ENCODE measurements around the gene KIF7. TPM values are rescaled to one million over a fixed set of nuclear protein-coding genes. Genes with fewer than 3 reads are reported as not detected.

Gene KIF7
- polyA plus RNA-seq, 1 donor from 2014 or later: 5.2 TPM

DNA sequence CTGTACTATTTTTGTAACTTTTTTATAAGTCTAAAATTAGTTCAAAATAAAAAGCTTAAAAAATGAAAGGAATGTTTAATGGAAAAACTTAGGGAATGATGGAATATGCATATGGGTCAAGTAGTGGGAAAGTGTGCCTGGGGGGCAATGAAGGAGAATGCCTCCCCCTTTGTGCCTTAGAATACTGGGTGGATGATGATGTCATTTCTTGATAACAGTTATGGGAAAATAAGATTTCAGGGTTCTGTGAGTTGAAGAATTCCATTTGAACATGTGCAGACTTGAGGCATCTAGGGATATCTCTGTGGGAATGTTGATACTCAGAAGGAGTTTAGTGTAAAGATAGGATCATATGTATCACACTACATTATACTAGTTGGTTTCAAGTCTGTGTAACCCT, 49.1 kb upstream of the KIF7 start:
- Histone ChIP-seq H3F3A (ENCODE audit: insufficient read depth, low read length, poor library complexity, severe bottlenecking) (no peaks in the 10 kb centered on the region), H3K4me3 (ENCODE audit: low read length) (no peak overlapping the region), H3K9ac (ENCODE audit: low read length) (no peak overlapping the region), H4K20me1 (ENCODE audit: insufficient read depth) (no peaks in the 10 kb centered on the region), H3K27me3 (ENCODE audit: insufficient read depth, low read depth, low read length) (no peaks in the 10 kb centered on the region), H2AFZ (ENCODE audit: low read depth, low read length) (no peak overlapping the region), H3K4me2 (ENCODE audit: low read length) (no peak overlapping the region), H3K79me2 (replicated peaks; ENCODE audit: insufficient read depth, low read length) (no peaks in the 10 kb centered on the region), H3K36me3 (ENCODE audit: insufficient read depth, low read length) (no peaks in the 10 kb centered on the region), H3K9me3 (ENCODE audit: low read length) (no peaks in the 10 kb centered on the region), H3K9me2 (ENCODE audit: insufficient read depth, low read length) (no peaks in the 10 kb centered on the region), H3K27ac (ENCODE audit: low read length) (no peak overlapping the region)
- no peak for TF ChIP-seq EP300 (conservative IDR thresholded peaks at IDR 0.05; ENCODE audit: poor library complexity, severe bottlenecking)
- TF ChIP-seq EZH2 (IDR thresholded peaks at IDR 0.05; ENCODE audit: borderline replicate concordance, insufficient read depth, low read length, poor library complexity, severe bottlenecking): no peak
- TF ChIP-seq MXI1 (conservative IDR thresholded peaks at IDR 0.05; ENCODE audit: poor library complexity, severe bottlenecking): no peak
- TF ChIP-seq, protein P1, sequence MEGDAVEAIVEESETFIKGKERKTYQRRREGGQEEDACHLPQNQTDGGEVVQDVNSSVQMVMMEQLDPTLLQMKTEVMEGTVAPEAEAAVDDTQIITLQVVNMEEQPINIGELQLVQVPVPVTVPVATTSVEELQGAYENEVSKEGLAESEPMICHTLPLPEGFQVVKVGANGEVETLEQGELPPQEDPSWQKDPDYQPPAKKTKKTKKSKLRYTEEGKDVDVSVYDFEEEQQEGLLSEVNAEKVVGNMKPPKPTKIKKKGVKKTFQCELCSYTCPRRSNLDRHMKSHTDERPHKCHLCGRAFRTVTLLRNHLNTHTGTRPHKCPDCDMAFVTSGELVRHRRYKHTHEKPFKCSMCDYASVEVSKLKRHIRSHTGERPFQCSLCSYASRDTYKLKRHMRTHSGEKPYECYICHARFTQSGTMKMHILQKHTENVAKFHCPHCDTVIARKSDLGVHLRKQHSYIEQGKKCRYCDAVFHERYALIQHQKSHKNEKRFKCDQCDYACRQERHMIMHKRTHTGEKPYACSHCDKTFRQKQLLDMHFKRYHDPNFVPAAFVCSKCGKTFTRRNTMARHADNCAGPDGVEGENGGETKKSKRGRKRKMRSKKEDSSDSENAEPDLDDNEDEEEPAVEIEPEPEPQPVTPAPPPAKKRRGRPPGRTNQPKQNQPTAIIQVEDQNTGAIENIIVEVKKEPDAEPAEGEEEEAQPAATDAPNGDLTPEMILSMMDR (IDR thresholded peaks at IDR 0.05; ENCODE audit: poor library complexity, severe bottlenecking): no peak
- no peak for TF ChIP-seq RAD21 (conservative IDR thresholded peaks at IDR 0.05)
- no peak for TF ChIP-seq SMC3 (conservative IDR thresholded peaks at IDR 0.05; ENCODE audit: poor library complexity)
- TF ChIP-seq POLR2AphosphoS5 (IDR thresholded peaks at IDR 0.05): no peak
- TF ChIP-seq, protein P2, sequence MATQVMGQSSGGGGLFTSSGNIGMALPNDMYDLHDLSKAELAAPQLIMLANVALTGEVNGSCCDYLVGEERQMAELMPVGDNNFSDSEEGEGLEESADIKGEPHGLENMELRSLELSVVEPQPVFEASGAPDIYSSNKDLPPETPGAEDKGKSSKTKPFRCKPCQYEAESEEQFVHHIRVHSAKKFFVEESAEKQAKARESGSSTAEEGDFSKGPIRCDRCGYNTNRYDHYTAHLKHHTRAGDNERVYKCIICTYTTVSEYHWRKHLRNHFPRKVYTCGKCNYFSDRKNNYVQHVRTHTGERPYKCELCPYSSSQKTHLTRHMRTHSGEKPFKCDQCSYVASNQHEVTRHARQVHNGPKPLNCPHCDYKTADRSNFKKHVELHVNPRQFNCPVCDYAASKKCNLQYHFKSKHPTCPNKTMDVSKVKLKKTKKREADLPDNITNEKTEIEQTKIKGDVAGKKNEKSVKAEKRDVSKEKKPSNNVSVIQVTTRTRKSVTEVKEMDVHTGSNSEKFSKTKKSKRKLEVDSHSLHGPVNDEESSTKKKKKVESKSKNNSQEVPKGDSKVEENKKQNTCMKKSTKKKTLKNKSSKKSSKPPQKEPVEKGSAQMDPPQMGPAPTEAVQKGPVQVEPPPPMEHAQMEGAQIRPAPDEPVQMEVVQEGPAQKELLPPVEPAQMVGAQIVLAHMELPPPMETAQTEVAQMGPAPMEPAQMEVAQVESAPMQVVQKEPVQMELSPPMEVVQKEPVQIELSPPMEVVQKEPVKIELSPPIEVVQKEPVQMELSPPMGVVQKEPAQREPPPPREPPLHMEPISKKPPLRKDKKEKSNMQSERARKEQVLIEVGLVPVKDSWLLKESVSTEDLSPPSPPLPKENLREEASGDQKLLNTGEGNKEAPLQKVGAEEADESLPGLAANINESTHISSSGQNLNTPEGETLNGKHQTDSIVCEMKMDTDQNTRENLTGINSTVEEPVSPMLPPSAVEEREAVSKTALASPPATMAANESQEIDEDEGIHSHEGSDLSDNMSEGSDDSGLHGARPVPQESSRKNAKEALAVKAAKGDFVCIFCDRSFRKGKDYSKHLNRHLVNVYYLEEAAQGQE (IDR thresholded peaks at IDR 0.05; ENCODE audit: borderline replicate concordance): no peak
- TF ChIP-seq TAF1 (IDR thresholded peaks at IDR 0.05; ENCODE audit: low read depth): no peak

DNA sequence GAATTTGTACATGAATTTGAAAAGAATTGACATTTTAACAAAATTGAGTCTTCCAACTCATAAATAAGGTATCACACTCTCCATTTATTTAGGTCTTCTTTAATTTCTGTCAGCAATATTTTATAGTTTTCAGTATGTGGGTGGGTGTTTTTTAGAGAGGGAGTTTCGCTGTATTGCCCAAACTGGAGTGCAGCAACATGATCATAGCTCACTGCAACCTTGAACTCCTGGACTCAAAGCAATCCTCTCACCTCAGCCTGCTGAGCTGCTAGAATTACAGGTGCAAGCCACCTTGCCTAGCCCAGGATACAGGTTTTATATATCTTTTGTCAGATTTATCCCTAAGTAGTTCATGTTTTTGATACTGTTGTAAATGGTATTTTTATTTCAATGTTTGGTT, 39.9 kb upstream of the KIF7 start:
- Histone ChIP-seq H3K36me3 (ENCODE audit: insufficient read depth, low read length) (no peaks in the 10 kb centered on the region), H3K9me2 (ENCODE audit: insufficient read depth, low read length) (no peaks in the 10 kb centered on the region), H3K9ac (ENCODE audit: low read length) (no peak overlapping the region), H4K20me1 (ENCODE audit: insufficient read depth) (no peaks in the 10 kb centered on the region), H3K79me2 (replicated peaks; ENCODE audit: insufficient read depth, low read length) (no peaks in the 10 kb centered on the region), H2AFZ (ENCODE audit: low read depth, low read length) (no peak overlapping the region), H3K27ac (ENCODE audit: low read length) (no peak overlapping the region), H3K4me2 (ENCODE audit: low read length) (no peak overlapping the region), H3F3A (ENCODE audit: insufficient read depth, low read length, poor library complexity, severe bottlenecking) (no peaks in the 10 kb centered on the region), H3K4me3 (ENCODE audit: low read length) (no peak overlapping the region), H3K9me3 (ENCODE audit: low read length) (no peaks in the 10 kb centered on the region), H3K27me3 (ENCODE audit: insufficient read depth, low read depth, low read length) (no peaks in the 10 kb centered on the region)
- TF ChIP-seq, protein P1 (IDR thresholded peaks at IDR 0.05; ENCODE audit: poor library complexity, severe bottlenecking): no peak
- TF ChIP-seq, protein P2 (IDR thresholded peaks at IDR 0.05; ENCODE audit: borderline replicate concordance): no peak
- TF ChIP-seq TAF1 (IDR thresholded peaks at IDR 0.05; ENCODE audit: low read depth) (no peak), MXI1 (conservative IDR thresholded peaks at IDR 0.05; ENCODE audit: poor library complexity, severe bottlenecking) (no peak), EZH2 (IDR thresholded peaks at IDR 0.05; ENCODE audit: borderline replicate concordance, insufficient read depth, low read length, poor library complexity, severe bottlenecking) (no peak), RAD21 (conservative IDR thresholded peaks at IDR 0.05) (no peak), EP300 (conservative IDR thresholded peaks at IDR 0.05; ENCODE audit: poor library complexity, severe bottlenecking) (no peak), SMC3 (conservative IDR thresholded peaks at IDR 0.05; ENCODE audit: poor library complexity) (no peak), POLR2AphosphoS5 (IDR thresholded peaks at IDR 0.05) (no peak)
